ENCODE measurements around the gene SYAP1.

The SYAP1 gene

DNA sequence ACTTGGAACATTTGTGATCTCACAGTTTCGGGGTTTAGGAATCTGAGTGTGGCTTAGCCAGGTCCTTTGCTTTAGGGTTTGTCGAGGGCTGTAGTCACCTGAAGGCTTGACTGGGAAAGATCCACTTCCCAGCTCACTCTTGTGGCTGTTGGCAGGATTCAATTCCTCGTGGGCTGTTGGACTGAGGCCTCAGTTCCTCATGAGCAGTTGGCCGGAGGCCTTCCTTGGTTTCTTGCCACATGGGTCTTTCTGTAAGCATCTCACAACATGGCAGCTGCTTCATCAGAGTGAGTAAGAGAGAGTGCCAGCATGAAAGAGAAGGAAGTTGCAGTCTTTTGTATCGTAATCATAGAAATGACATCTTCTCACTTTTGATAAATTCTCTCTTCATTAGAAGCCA is 77.9 kb downstream of the SYAP1 start:
- no peak for TF ChIP-seq ZFX (IDR thresholded peaks at IDR 0.05; ENCODE audit: borderline replicate concordance)
- TF ChIP-seq, protein P1, sequence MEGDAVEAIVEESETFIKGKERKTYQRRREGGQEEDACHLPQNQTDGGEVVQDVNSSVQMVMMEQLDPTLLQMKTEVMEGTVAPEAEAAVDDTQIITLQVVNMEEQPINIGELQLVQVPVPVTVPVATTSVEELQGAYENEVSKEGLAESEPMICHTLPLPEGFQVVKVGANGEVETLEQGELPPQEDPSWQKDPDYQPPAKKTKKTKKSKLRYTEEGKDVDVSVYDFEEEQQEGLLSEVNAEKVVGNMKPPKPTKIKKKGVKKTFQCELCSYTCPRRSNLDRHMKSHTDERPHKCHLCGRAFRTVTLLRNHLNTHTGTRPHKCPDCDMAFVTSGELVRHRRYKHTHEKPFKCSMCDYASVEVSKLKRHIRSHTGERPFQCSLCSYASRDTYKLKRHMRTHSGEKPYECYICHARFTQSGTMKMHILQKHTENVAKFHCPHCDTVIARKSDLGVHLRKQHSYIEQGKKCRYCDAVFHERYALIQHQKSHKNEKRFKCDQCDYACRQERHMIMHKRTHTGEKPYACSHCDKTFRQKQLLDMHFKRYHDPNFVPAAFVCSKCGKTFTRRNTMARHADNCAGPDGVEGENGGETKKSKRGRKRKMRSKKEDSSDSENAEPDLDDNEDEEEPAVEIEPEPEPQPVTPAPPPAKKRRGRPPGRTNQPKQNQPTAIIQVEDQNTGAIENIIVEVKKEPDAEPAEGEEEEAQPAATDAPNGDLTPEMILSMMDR (IDR thresholded peaks at IDR 0.05): no peak
- H3K27ac ChIP-seq: no peak overlapping the region

DNA sequence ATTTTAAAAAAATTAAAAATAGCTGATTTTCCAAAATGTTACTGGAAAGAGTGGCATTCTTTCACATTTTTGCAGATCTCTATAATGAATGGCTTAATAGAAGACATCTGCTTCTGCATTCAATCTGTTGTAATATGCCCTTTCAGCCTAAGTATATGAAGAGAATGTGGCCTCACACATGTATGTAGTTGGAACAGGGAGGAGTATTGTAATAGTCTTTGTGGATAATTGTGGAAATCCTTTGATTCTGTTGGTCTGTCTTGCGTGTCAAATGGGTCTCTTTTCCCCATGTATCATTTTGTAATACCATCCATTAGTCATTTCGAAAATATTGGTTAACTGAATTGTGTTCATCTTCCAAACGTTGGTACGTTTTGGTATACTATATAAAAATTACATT is 78.4 kb downstream of the SYAP1 start:
- no peak overlapping the region for H3K27ac ChIP-seq
- TF ChIP-seq, protein P1 (IDR thresholded peaks at IDR 0.05): no peak
- no peak for TF ChIP-seq ZFX (IDR thresholded peaks at IDR 0.05; ENCODE audit: borderline replicate concordance)

DNA sequence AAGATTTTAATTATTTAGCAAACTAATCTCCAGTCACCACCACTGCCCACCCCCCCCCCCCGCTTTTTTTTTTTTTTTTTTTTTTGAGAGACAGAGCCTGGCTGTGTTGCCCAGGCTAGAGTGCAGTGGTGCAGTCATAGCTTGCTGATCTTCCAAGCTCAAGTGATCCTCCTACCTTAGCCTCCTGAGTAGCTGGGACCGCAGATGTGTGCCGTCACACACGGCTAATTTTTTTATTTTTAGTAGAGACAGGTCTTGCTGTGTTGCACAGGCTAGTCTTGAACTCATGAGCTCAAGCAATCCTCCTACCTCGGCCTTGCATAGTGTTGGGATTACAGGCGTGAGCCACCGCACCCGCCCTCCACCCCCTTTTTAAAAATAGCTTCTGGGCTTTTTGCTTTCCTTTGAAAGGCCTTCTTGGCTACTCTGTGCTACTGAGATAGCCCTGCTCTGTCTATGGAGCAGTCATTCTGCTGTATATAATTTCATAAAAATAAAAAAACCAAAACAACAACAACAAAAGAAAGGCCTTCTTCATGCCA is 85.6 kb downstream of the SYAP1 start:
- H3K27ac ChIP-seq: no peak overlapping the region
- TF ChIP-seq, protein P1 (IDR thresholded peaks at IDR 0.05): no peak
- TF ChIP-seq ZFX (IDR thresholded peaks at IDR 0.05; ENCODE audit: borderline replicate concordance): no peak

DNA sequence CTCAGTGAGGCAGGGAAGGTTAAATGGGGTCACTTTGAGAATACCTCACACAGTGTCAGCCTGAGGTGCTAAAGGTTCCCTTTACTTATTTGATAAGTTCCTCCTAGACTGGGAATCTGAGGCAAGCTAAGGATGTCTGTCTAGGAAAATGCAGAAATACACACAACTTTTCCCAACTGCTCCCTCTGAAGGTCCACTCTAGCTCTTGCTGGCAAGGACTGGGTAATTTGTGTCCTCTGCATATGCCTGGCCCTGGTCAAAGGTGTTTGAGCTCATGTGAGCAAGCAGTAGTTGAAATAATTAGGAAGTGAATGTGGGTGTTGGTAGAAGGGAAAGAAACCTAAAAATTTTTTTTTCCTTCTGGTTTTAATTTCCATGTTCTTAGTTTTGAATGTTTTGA is 88.1 kb downstream of the SYAP1 start:
- 0 out of 2 replicates have a peak overlapping the region, but pooled peaks have one; percentile 3 for H3K27ac ChIP-seq
- TF ChIP-seq, protein P1 (IDR thresholded peaks at IDR 0.05): peak; percentile 38
- TF ChIP-seq ZFX (IDR thresholded peaks at IDR 0.05; ENCODE audit: borderline replicate concordance): no peak

DNA sequence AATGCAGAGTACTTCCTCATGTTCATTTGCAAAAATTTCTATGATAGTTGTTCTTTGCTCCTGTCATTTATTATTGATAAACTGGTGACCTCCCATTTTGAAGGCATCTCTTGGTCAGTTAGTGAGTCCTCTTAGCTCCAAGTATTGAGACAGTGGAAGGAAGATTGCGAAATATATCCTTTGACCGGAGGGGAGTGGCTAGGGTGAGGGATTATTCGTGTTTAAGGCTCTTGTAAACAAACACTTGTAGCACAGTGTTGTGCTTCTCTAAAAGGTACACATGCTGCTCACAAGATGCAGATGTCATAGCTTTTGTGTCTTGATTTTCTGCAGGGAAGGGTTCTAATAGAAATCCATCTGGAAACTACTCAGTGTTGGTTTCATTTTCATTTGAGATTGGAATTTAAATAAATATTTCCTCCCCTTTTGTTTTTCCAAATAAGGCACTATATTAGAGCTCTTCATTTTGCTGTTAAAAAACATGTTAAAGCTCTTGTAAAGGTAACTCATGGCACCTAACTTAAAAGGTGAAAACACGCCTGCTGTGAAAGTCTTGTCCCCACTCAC is 88.6 kb downstream of the SYAP1 start:
- 0 out of 2 replicates have a peak overlapping the region, but pooled peaks have one; percentile 3 for H3K27ac ChIP-seq
- no peak for TF ChIP-seq ZFX (IDR thresholded peaks at IDR 0.05; ENCODE audit: borderline replicate concordance)
- TF ChIP-seq, protein P1 (IDR thresholded peaks at IDR 0.05): no peak

DNA sequence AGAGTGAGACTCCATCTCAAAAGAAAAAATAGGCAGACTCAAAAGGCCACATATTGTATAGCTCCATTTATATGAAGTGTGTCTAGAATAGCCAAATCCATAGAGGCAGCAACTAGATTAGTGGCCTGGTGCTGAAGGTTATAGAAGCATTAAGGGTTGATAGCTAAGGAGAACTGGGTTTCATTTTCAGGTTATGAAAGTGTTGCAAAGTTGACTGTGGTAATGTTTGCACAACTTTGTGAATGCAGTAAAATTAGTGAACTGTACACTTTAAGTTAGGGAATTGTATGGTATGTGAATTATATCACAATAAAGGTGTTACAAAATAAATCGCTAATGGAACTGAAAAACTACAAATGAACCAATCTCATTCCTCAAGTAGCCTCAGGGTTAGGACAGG is 95.2 kb downstream of the SYAP1 start:
- no peak overlapping the region for H3K27ac ChIP-seq
- TF ChIP-seq ZFX (IDR thresholded peaks at IDR 0.05; ENCODE audit: borderline replicate concordance): no peak
- TF ChIP-seq, protein P1 (IDR thresholded peaks at IDR 0.05): no peak

All from 22Rv1 (cell line).